Endothelial cell of umbilical vein (primary cell): ENCODE measurements around the gene DCPS.

Experiments
- EZH2 ChIP-seq: IDR thresholded peaks from 2 replicates; pipeline ENCODE4 v1.6.1; 2012; ENCODE audit warnings: borderline replicate concordance, low read depth, mild to moderate bottlenecking, moderate library complexity, low read length, inconsistent platforms; ENCODE audit not compliant: severe bottlenecking
- POLR2AphosphoS5 ChIP-seq: IDR thresholded peaks from 2 replicates; pipeline ENCODE4 v1.6.1; 2012; ENCODE audit warnings: low read depth, mild to moderate bottlenecking, control low read depth, low read length, moderate library complexity; ENCODE audit not compliant: insufficient read depth
- TF ChIP-seq, protein P1 (sequence below), 2 donors: IDR thresholded peaks; 1 replicate in 1 of 2; 2 replicates in 1 of 2; pipeline ENCODE4 v1.5.1; 2011; ENCODE audit warnings: low read length in 2 of 2, mild to moderate bottlenecking in 2 of 2, moderate library complexity in 2 of 2, control low read depth in 1 of 2, inconsistent platforms in 1 of 2, low read depth in 1 of 2; ENCODE audit not compliant: insufficient read depth in 1 of 2; ENCODE audit errors: extremely low read depth in 1 of 2
- TF ChIP-seq, protein P2 (sequence below): IDR thresholded peaks from 2 replicates; pipeline ENCODE4 v1.6.1; 2011; ENCODE audit not compliant: insufficient read depth, insufficient read length

GRCh38 chr11:126257144-126257543 is 46.7 kb upstream of the DCPS start:
- TF ChIP-seq, protein P1, sequence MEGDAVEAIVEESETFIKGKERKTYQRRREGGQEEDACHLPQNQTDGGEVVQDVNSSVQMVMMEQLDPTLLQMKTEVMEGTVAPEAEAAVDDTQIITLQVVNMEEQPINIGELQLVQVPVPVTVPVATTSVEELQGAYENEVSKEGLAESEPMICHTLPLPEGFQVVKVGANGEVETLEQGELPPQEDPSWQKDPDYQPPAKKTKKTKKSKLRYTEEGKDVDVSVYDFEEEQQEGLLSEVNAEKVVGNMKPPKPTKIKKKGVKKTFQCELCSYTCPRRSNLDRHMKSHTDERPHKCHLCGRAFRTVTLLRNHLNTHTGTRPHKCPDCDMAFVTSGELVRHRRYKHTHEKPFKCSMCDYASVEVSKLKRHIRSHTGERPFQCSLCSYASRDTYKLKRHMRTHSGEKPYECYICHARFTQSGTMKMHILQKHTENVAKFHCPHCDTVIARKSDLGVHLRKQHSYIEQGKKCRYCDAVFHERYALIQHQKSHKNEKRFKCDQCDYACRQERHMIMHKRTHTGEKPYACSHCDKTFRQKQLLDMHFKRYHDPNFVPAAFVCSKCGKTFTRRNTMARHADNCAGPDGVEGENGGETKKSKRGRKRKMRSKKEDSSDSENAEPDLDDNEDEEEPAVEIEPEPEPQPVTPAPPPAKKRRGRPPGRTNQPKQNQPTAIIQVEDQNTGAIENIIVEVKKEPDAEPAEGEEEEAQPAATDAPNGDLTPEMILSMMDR (IDR thresholded peaks at IDR 0.05; ENCODE audit: extremely low read depth in 1 of 2, insufficient read depth in 1 of 2, low read depth in 1 of 2, low read length in 2 of 2) = no peak
- TF ChIP-seq POLR2AphosphoS5 (no peak), EZH2 (no peak)
- TF ChIP-seq, protein P2, sequence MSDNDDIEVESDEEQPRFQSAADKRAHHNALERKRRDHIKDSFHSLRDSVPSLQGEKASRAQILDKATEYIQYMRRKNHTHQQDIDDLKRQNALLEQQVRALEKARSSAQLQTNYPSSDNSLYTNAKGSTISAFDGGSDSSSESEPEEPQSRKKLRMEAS = no peak
